H9 (cell line): ENCODE measurements around the gene RBM18. TPM values are rescaled to one million over a fixed set of nuclear protein-coding genes. Genes with fewer than 3 reads are reported as not detected.

Experiments used
- DNase-seq: peaks from one replicate; pipeline ENCODE4 v3.0.0-alpha.2; 2017
- H2AFZ ChIP-seq: one replicate; pipeline ENCODE4 v1.6.1; 2013; ENCODE audit warnings: mild to moderate bottlenecking, low read length, control low read depth, moderate library complexity
- H2AK5ac ChIP-seq: 2 replicates; pipeline ENCODE4 v1.6.1; 2013; ENCODE audit warnings: low read length, control low read depth, mixed read lengths; ENCODE audit not compliant: insufficient read length
- H2BK120ac ChIP-seq: one replicate; pipeline ENCODE4 v1.6.1; 2013; ENCODE audit warnings: low read depth, mild to moderate bottlenecking, low read length, control low read depth, inconsistent platforms; ENCODE audit not compliant: poor library complexity, severe bottlenecking
- H2BK12ac ChIP-seq: 2 replicates; pipeline ENCODE4 v1.6.1; 2013; ENCODE audit warnings: low read length, control low read depth, mixed read lengths, low read depth; ENCODE audit not compliant: insufficient read length
- H2BK15ac ChIP-seq: 2 replicates; pipeline ENCODE4 v1.6.1; 2013; ENCODE audit warnings: low read depth, low read length, control low read depth
- H2BK20ac ChIP-seq: one replicate; pipeline ENCODE4 v1.6.1; 2013; ENCODE audit warnings: low read depth, mild to moderate bottlenecking, low read length, control low read depth, inconsistent platforms; ENCODE audit not compliant: poor library complexity, severe bottlenecking
- H2BK5ac ChIP-seq: 2 replicates; pipeline ENCODE4 v1.6.1; 2013; ENCODE audit warnings: low read length, control low read depth, mixed read lengths; ENCODE audit not compliant: insufficient read length
- H3K14ac ChIP-seq: 2 replicates; pipeline ENCODE4 v1.6.1; 2013; ENCODE audit warnings: low read length, control low read depth; ENCODE audit not compliant: insufficient read depth
- H3K18ac ChIP-seq: 2 replicates; pipeline ENCODE4 v1.6.1; 2013; ENCODE audit warnings: low read depth, mild to moderate bottlenecking, mixed read lengths, low read length, control low read depth; ENCODE audit not compliant: insufficient read length
- H3K23ac ChIP-seq: 2 replicates; pipeline ENCODE4 v1.6.1; 2013; ENCODE audit warnings: low read length, control low read depth, mixed read lengths, low read depth; ENCODE audit not compliant: insufficient read length
- H3K23me2 ChIP-seq: 2 replicates; pipeline ENCODE4 v1.6.1; 2013; ENCODE audit warnings: low read depth, mild to moderate bottlenecking, mixed read lengths, low read length, control low read depth; ENCODE audit not compliant: insufficient read length, poor library complexity, severe bottlenecking
- H3K27ac ChIP-seq: 2 replicates; pipeline ENCODE4 v1.5.1; 2013; ENCODE audit warnings: low read length, control low read depth, mixed read lengths, low read depth; ENCODE audit not compliant: insufficient read length
- H3K27me3 ChIP-seq: 2 replicates; pipeline ENCODE4 v1.6.1; 2013; ENCODE audit warnings: low read length, control low read depth, inconsistent platforms; ENCODE audit not compliant: insufficient read depth
- H3K4ac ChIP-seq: 2 replicates; pipeline ENCODE4 v1.6.1; 2013; ENCODE audit warnings: low read depth, mild to moderate bottlenecking, control low read depth, inconsistent platforms, low read length, moderate library complexity
- H3K4me1 ChIP-seq: 2 replicates; pipeline ENCODE4 v1.6.1; 2013; ENCODE audit warnings: low read length, control low read depth, inconsistent platforms; ENCODE audit not compliant: insufficient read depth
- H3K4me2 ChIP-seq: 2 replicates; pipeline ENCODE4 v1.6.1; 2013; ENCODE audit warnings: low read length, control low read depth, mixed read lengths; ENCODE audit not compliant: insufficient read length, insufficient read depth
- H3K56ac ChIP-seq: 2 replicates; pipeline ENCODE4 v1.6.1; 2013; ENCODE audit warnings: low read depth, mild to moderate bottlenecking, mixed read lengths, low read length, control low read depth; ENCODE audit not compliant: insufficient read length
- H3K79me1 ChIP-seq: 2 replicates; pipeline ENCODE4 v1.6.1; 2013; ENCODE audit warnings: low read depth, mild to moderate bottlenecking, moderate library complexity, low read length, control low read depth, inconsistent platforms; ENCODE audit not compliant: insufficient read depth, poor library complexity, severe bottlenecking
- H3K79me2 ChIP-seq: 2 replicates; pipeline ENCODE4 v1.6.1; 2013; ENCODE audit warnings: low read length, control low read depth, inconsistent platforms; ENCODE audit not compliant: insufficient read depth
- H3K9ac ChIP-seq: 2 replicates; pipeline ENCODE4 v1.6.1; 2013; ENCODE audit warnings: low read length, control low read depth, mixed read lengths; ENCODE audit not compliant: insufficient read length; ENCODE audit errors: extremely low read depth
- H3K9me3 ChIP-seq: one replicate; pipeline ENCODE4 v1.6.1; 2013; ENCODE audit warnings: low read depth, low read length, inconsistent platforms; ENCODE audit not compliant: control insufficient read depth
- H3T11ph ChIP-seq: one replicate; pipeline ENCODE4 v1.6.1; 2013; ENCODE audit warnings: mild to moderate bottlenecking, low read length, control low read depth, inconsistent platforms
- H4K20me1 ChIP-seq: one replicate; pipeline ENCODE4 v1.6.1; 2013; ENCODE audit not compliant: control insufficient read depth, insufficient read length, insufficient read depth
- H4K5ac ChIP-seq: 2 replicates; pipeline ENCODE4 v1.6.1; 2013; ENCODE audit warnings: low read depth, mild to moderate bottlenecking, mixed read lengths, low read length, control low read depth; ENCODE audit not compliant: insufficient read length
- H4K8ac ChIP-seq: replicated peaks from 2 replicates; pipeline ENCODE4 v1.6.1; 2013; ENCODE audit warnings: low read length, control low read depth, mixed read lengths, low read depth; ENCODE audit not compliant: insufficient read length
- H4K91ac ChIP-seq: 2 replicates; pipeline ENCODE4 v1.6.1; 2013; ENCODE audit warnings: low read depth, mild to moderate bottlenecking, moderate library complexity, mixed read lengths, low read length, control low read depth; ENCODE audit not compliant: insufficient read length
- H3K27ac Mint-ChIP-seq, 3 experiments: 2 replicates in 2 of 3; 3 replicates in 1 of 3; pipeline ENCODE4 v1.8.0; 2020 to 2021; ENCODE audit warnings: mixed read lengths in 3 of 3, mild to moderate bottlenecking in 1 of 3, moderate library complexity in 1 of 3
- H3K27me3 Mint-ChIP-seq: 2 replicates; pipeline ENCODE4 v1.8.0; 2021; ENCODE audit warnings: low read depth, mild to moderate bottlenecking, moderate library complexity, mixed read lengths
- H3K36me3 Mint-ChIP-seq, 3 experiments: 2 replicates in 2 of 3; 3 replicates in 1 of 3; pipeline ENCODE4 v1.8.0; 2020 to 2021; ENCODE audit warnings: low read depth in 3 of 3, mixed read lengths in 3 of 3; ENCODE audit not compliant: insufficient read depth in 1 of 3
- H3K4me1 Mint-ChIP-seq, 2 experiments: 2 replicates each; pipeline ENCODE4 v1.8.0; 2020; ENCODE audit warnings: mixed read lengths in 2 of 2
- H3K4me3 Mint-ChIP-seq, 2 experiments: 2 replicates in 1 of 2; 3 replicates in 1 of 2; pipeline ENCODE4 v1.8.0; 2020 to 2021; ENCODE audit warnings: mild to moderate bottlenecking in 2 of 2, mixed read lengths in 2 of 2, moderate library complexity in 1 of 2
- H3K9me3 Mint-ChIP-seq, 2 experiments: 2 replicates in 1 of 2; 3 replicates in 1 of 2; pipeline ENCODE4 v1.8.0; 2020; ENCODE audit warnings: mild to moderate bottlenecking in 2 of 2, mixed read lengths in 2 of 2, moderate library complexity in 1 of 2
- CTCF ChIP-seq: fragments of 200-600 bp; sonication (generic); conservative IDR thresholded peaks from 3 replicates; pipeline ENCODE4 v1.8.0; 2021; ENCODE audit warnings: antibody characterized with exemption, mild to moderate bottlenecking
- WGBS: extraction: QIAGEN DNeasy Blood & Tissue Kit; methylation state at CpG from one replicate; pipeline ENCODE4 v1.1.7; 2013; ENCODE audit warnings: missing lambda C conversion rate, low lambda C conversion rate, mixed read lengths; ENCODE audit not compliant: insufficient read length; ENCODE audit errors: extremely low coverage; 5-methylcytosine and 5-hydroxymethylcytosine counted together
- total RNA-seq: library from RNA; stranded (reverse); gene quantifications from 2 replicates; pipeline ENCODE4 v1.2.1, GENCODE V29; 2021

Gene RBM18
- total RNA-seq, 1 experiment from 2014 or later: 18.9 TPM

- Histone ChIP-seq H2BK15ac (no peak overlapping the region), H4K5ac (no peak overlapping the region), H3K14ac (no peak overlapping the region), H2BK120ac (no peak overlapping the region), H3K56ac (no peak overlapping the region), H3K4me2 (no peak overlapping the region), H4K8ac (no peak overlapping the region), H3K79me2 (peaks cover 6% of the 10 kb centered on the region; the same call in 1 of the 2 replicates), H4K20me1 (no peaks in the 10 kb centered on the region), H3K23ac (no peak overlapping the region), H3K79me1 (peaks cover 7% of the 10 kb centered on the region), H4K91ac (no peak overlapping the region), H3K18ac (no peak overlapping the region), H3K23me2 (peaks cover 2% of the 10 kb centered on the region), H3T11ph (no peak overlapping the region), H2BK20ac (no peak overlapping the region), H3K4ac (no peak overlapping the region), H3K27ac (no peak overlapping the region), H2AFZ (no peak overlapping the region), H3K27me3 (no peaks in the 10 kb centered on the region), H2BK5ac (no peak overlapping the region), H3K9ac (no peak overlapping the region), H3K9me3 (no peaks in the 10 kb centered on the region), H2AK5ac (no peak overlapping the region), H2BK12ac (no peak overlapping the region), H3K4me1 (no peaks in the 10 kb centered on the region)
- no CpG with 5 or more reads among the region's 2 CpGs for WGBS
- no peak overlapping the region for H3K27ac Mint-ChIP-seq
- H3K36me3 Mint-ChIP-seq: peaks cover 5 to 39% (median 10%) of the 10 kb centered on the region in 3 experiments; a peak in 6 of 7 replicates
- H3K27me3 Mint-ChIP-seq: no peaks in the 10 kb centered on the region
- H3K4me1 Mint-ChIP-seq: peaks cover 14 to 18% of the 10 kb centered on the region in 2 experiments
- no peak overlapping the region for H3K4me3 Mint-ChIP-seq
- H3K9me3 Mint-ChIP-seq: no peaks in the 10 kb centered on the region
- no peak for TF ChIP-seq CTCF
- DNase-seq: no peak
These were observed 5.7 kb downstream of the RBM18 start for GRCh38 chr9:122258886-122259415.
